H9 (cell line): ENCODE results near the gene PLCB1. TPM values are rescaled to one million over a fixed set of nuclear protein-coding genes. Genes with fewer than 3 reads are reported as not detected.

Experiments used
- DNase-seq: peaks from one replicate; pipeline ENCODE4 v3.0.0-alpha.2; 2017
- H2AFZ ChIP-seq: one replicate; pipeline ENCODE4 v1.6.1; 2013; ENCODE audit warnings: mild to moderate bottlenecking, low read length, control low read depth, moderate library complexity
- H2AK5ac ChIP-seq: 2 replicates; pipeline ENCODE4 v1.6.1; 2013; ENCODE audit warnings: low read length, control low read depth, mixed read lengths; ENCODE audit not compliant: insufficient read length
- H2BK120ac ChIP-seq: one replicate; pipeline ENCODE4 v1.6.1; 2013; ENCODE audit warnings: low read depth, mild to moderate bottlenecking, low read length, control low read depth, inconsistent platforms; ENCODE audit not compliant: poor library complexity, severe bottlenecking
- H2BK12ac ChIP-seq: 2 replicates; pipeline ENCODE4 v1.6.1; 2013; ENCODE audit warnings: low read length, control low read depth, mixed read lengths, low read depth; ENCODE audit not compliant: insufficient read length
- H2BK15ac ChIP-seq: 2 replicates; pipeline ENCODE4 v1.6.1; 2013; ENCODE audit warnings: low read depth, low read length, control low read depth
- H2BK20ac ChIP-seq: one replicate; pipeline ENCODE4 v1.6.1; 2013; ENCODE audit warnings: low read depth, mild to moderate bottlenecking, low read length, control low read depth, inconsistent platforms; ENCODE audit not compliant: poor library complexity, severe bottlenecking
- H2BK5ac ChIP-seq: 2 replicates; pipeline ENCODE4 v1.6.1; 2013; ENCODE audit warnings: low read length, control low read depth, mixed read lengths; ENCODE audit not compliant: insufficient read length
- H3K14ac ChIP-seq: 2 replicates; pipeline ENCODE4 v1.6.1; 2013; ENCODE audit warnings: low read length, control low read depth; ENCODE audit not compliant: insufficient read depth
- H3K18ac ChIP-seq: 2 replicates; pipeline ENCODE4 v1.6.1; 2013; ENCODE audit warnings: low read depth, mild to moderate bottlenecking, mixed read lengths, low read length, control low read depth; ENCODE audit not compliant: insufficient read length
- H3K23ac ChIP-seq: 2 replicates; pipeline ENCODE4 v1.6.1; 2013; ENCODE audit warnings: low read length, control low read depth, mixed read lengths, low read depth; ENCODE audit not compliant: insufficient read length
- H3K23me2 ChIP-seq: 2 replicates; pipeline ENCODE4 v1.6.1; 2013; ENCODE audit warnings: low read depth, mild to moderate bottlenecking, mixed read lengths, low read length, control low read depth; ENCODE audit not compliant: insufficient read length, poor library complexity, severe bottlenecking
- H3K27ac ChIP-seq: 2 replicates; pipeline ENCODE4 v1.5.1; 2013; ENCODE audit warnings: low read length, control low read depth, mixed read lengths, low read depth; ENCODE audit not compliant: insufficient read length
- H3K27me3 ChIP-seq: 2 replicates; pipeline ENCODE4 v1.6.1; 2013; ENCODE audit warnings: low read length, control low read depth, inconsistent platforms; ENCODE audit not compliant: insufficient read depth
- H3K4ac ChIP-seq: 2 replicates; pipeline ENCODE4 v1.6.1; 2013; ENCODE audit warnings: low read depth, mild to moderate bottlenecking, control low read depth, inconsistent platforms, low read length, moderate library complexity
- H3K4me1 ChIP-seq: 2 replicates; pipeline ENCODE4 v1.6.1; 2013; ENCODE audit warnings: low read length, control low read depth, inconsistent platforms; ENCODE audit not compliant: insufficient read depth
- H3K4me2 ChIP-seq: 2 replicates; pipeline ENCODE4 v1.6.1; 2013; ENCODE audit warnings: low read length, control low read depth, mixed read lengths; ENCODE audit not compliant: insufficient read length, insufficient read depth
- H3K56ac ChIP-seq: 2 replicates; pipeline ENCODE4 v1.6.1; 2013; ENCODE audit warnings: low read depth, mild to moderate bottlenecking, mixed read lengths, low read length, control low read depth; ENCODE audit not compliant: insufficient read length
- H3K79me1 ChIP-seq: 2 replicates; pipeline ENCODE4 v1.6.1; 2013; ENCODE audit warnings: low read depth, mild to moderate bottlenecking, moderate library complexity, low read length, control low read depth, inconsistent platforms; ENCODE audit not compliant: insufficient read depth, poor library complexity, severe bottlenecking
- H3K79me2 ChIP-seq: 2 replicates; pipeline ENCODE4 v1.6.1; 2013; ENCODE audit warnings: low read length, control low read depth, inconsistent platforms; ENCODE audit not compliant: insufficient read depth
- H3K9ac ChIP-seq: 2 replicates; pipeline ENCODE4 v1.6.1; 2013; ENCODE audit warnings: low read length, control low read depth, mixed read lengths; ENCODE audit not compliant: insufficient read length; ENCODE audit errors: extremely low read depth
- H3K9me3 ChIP-seq: one replicate; pipeline ENCODE4 v1.6.1; 2013; ENCODE audit warnings: low read depth, low read length, inconsistent platforms; ENCODE audit not compliant: control insufficient read depth
- H3T11ph ChIP-seq: one replicate; pipeline ENCODE4 v1.6.1; 2013; ENCODE audit warnings: mild to moderate bottlenecking, low read length, control low read depth, inconsistent platforms
- H4K20me1 ChIP-seq: one replicate; pipeline ENCODE4 v1.6.1; 2013; ENCODE audit not compliant: control insufficient read depth, insufficient read length, insufficient read depth
- H4K5ac ChIP-seq: 2 replicates; pipeline ENCODE4 v1.6.1; 2013; ENCODE audit warnings: low read depth, mild to moderate bottlenecking, mixed read lengths, low read length, control low read depth; ENCODE audit not compliant: insufficient read length
- H4K8ac ChIP-seq: replicated peaks from 2 replicates; pipeline ENCODE4 v1.6.1; 2013; ENCODE audit warnings: low read length, control low read depth, mixed read lengths, low read depth; ENCODE audit not compliant: insufficient read length
- H4K91ac ChIP-seq: 2 replicates; pipeline ENCODE4 v1.6.1; 2013; ENCODE audit warnings: low read depth, mild to moderate bottlenecking, moderate library complexity, mixed read lengths, low read length, control low read depth; ENCODE audit not compliant: insufficient read length
- H3K27ac Mint-ChIP-seq, 3 experiments: 2 replicates in 2 of 3; 3 replicates in 1 of 3; pipeline ENCODE4 v1.8.0; 2020 to 2021; ENCODE audit warnings: mixed read lengths in 3 of 3, mild to moderate bottlenecking in 1 of 3, moderate library complexity in 1 of 3
- H3K27me3 Mint-ChIP-seq: 2 replicates; pipeline ENCODE4 v1.8.0; 2021; ENCODE audit warnings: low read depth, mild to moderate bottlenecking, moderate library complexity, mixed read lengths
- H3K36me3 Mint-ChIP-seq, 3 experiments: 2 replicates in 2 of 3; 3 replicates in 1 of 3; pipeline ENCODE4 v1.8.0; 2020 to 2021; ENCODE audit warnings: low read depth in 3 of 3, mixed read lengths in 3 of 3; ENCODE audit not compliant: insufficient read depth in 1 of 3
- H3K4me1 Mint-ChIP-seq, 2 experiments: 2 replicates each; pipeline ENCODE4 v1.8.0; 2020; ENCODE audit warnings: mixed read lengths in 2 of 2
- H3K4me3 Mint-ChIP-seq, 2 experiments: 2 replicates in 1 of 2; 3 replicates in 1 of 2; pipeline ENCODE4 v1.8.0; 2020 to 2021; ENCODE audit warnings: mild to moderate bottlenecking in 2 of 2, mixed read lengths in 2 of 2, moderate library complexity in 1 of 2
- H3K9me3 Mint-ChIP-seq, 2 experiments: 2 replicates in 1 of 2; 3 replicates in 1 of 2; pipeline ENCODE4 v1.8.0; 2020; ENCODE audit warnings: mild to moderate bottlenecking in 2 of 2, mixed read lengths in 2 of 2, moderate library complexity in 1 of 2
- WGBS: extraction: QIAGEN DNeasy Blood & Tissue Kit; methylation state at CpG from one replicate; pipeline ENCODE4 v1.1.7; 2013; ENCODE audit warnings: missing lambda C conversion rate, low lambda C conversion rate, mixed read lengths; ENCODE audit not compliant: insufficient read length; ENCODE audit errors: extremely low coverage; 5-methylcytosine and 5-hydroxymethylcytosine counted together
- total RNA-seq: library from RNA; stranded (reverse); gene quantifications from 2 replicates; pipeline ENCODE4 v1.2.1, GENCODE V29; 2021
- TF ChIP-seq, protein P1 (sequence below): fragments of 200-600 bp; sonication (generic); conservative IDR thresholded peaks from 3 replicates; pipeline ENCODE4 v1.8.0; 2021; ENCODE audit warnings: antibody characterized with exemption, mild to moderate bottlenecking

The PLCB1 gene
- total RNA-seq, 1 experiment from 2014 or later: 11.5 TPM

DNA sequence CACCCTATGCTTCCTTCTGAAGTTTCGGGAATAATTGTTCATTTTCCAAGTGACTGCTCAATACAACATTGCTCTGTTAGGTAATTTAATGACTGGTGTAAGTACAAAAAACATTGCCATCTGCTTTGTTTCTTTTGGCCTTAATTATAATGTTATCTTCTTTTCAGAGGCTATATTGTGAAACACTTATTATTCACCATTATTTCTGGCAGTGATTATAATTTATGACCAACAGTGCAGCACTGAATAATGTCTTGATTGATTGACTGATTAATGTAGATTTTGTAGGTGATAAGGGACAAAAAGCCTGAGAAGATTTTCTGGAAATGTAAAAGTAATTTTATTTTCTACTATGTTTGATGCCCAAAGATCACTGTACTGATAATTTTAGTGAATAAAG lies 377.7 kb downstream of the PLCB1 start:
- H3T11ph ChIP-seq: no peak overlapping the region
- no peak overlapping the region for H3K56ac ChIP-seq
- no peak overlapping the region for H3K4me3 Mint-ChIP-seq
- no peaks in the 10 kb centered on the region for H3K9me3 Mint-ChIP-seq
- H4K91ac ChIP-seq: no peak overlapping the region
- no peaks in the 10 kb centered on the region for H3K36me3 Mint-ChIP-seq
- no peaks in the 10 kb centered on the region for H3K27me3 Mint-ChIP-seq
- H3K9ac ChIP-seq: no peak overlapping the region
- H2BK120ac ChIP-seq: no peak overlapping the region
- H3K79me2 ChIP-seq: no peaks in the 10 kb centered on the region
- peaks cover 7 to 8% of the 10 kb centered on the region in 2 experiments for H3K4me1 Mint-ChIP-seq
- H4K5ac ChIP-seq: no peak overlapping the region
- H2AFZ ChIP-seq: no peak overlapping the region
- H3K23ac ChIP-seq: no peak overlapping the region
- no peak overlapping the region for H3K4me2 ChIP-seq
- H2BK12ac ChIP-seq: no peak overlapping the region
- H3K4me1 ChIP-seq: no peaks in the 10 kb centered on the region
- H3K23me2 ChIP-seq: no peaks in the 10 kb centered on the region
- H4K8ac ChIP-seq: no peak overlapping the region
- H4K20me1 ChIP-seq: no peaks in the 10 kb centered on the region
- H3K9me3 ChIP-seq: no peaks in the 10 kb centered on the region
- no peak overlapping the region for H3K18ac ChIP-seq
- WGBS: no CpG with 5 or more reads among the region's 1 CpG
- no peak for DNase-seq
- no peak overlapping the region for H2BK15ac ChIP-seq
- no peaks in the 10 kb centered on the region for H3K79me1 ChIP-seq
- no peak overlapping the region for H3K4ac ChIP-seq
- H3K27ac ChIP-seq: no peak overlapping the region
- no peak overlapping the region for H2BK5ac ChIP-seq
- H3K14ac ChIP-seq: no peak overlapping the region
- H3K27me3 ChIP-seq: no peaks in the 10 kb centered on the region
- H2AK5ac ChIP-seq: no peak overlapping the region
- TF ChIP-seq, protein P1, sequence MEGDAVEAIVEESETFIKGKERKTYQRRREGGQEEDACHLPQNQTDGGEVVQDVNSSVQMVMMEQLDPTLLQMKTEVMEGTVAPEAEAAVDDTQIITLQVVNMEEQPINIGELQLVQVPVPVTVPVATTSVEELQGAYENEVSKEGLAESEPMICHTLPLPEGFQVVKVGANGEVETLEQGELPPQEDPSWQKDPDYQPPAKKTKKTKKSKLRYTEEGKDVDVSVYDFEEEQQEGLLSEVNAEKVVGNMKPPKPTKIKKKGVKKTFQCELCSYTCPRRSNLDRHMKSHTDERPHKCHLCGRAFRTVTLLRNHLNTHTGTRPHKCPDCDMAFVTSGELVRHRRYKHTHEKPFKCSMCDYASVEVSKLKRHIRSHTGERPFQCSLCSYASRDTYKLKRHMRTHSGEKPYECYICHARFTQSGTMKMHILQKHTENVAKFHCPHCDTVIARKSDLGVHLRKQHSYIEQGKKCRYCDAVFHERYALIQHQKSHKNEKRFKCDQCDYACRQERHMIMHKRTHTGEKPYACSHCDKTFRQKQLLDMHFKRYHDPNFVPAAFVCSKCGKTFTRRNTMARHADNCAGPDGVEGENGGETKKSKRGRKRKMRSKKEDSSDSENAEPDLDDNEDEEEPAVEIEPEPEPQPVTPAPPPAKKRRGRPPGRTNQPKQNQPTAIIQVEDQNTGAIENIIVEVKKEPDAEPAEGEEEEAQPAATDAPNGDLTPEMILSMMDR: no peak
- no peak overlapping the region for H3K27ac Mint-ChIP-seq
- H2BK20ac ChIP-seq: no peak overlapping the region
